ENCODE measurements around the gene INVS. TPM values are rescaled to one million over a fixed set of nuclear protein-coding genes. Genes with fewer than 3 reads are reported as not detected.

Gene INVS
- total and polyA plus RNA-seq, 2 donors (not counting 3 experiments of a cell fraction or from before 2014, with no cell fraction given) = 8.5 to 17.9 TPM

DNA sequence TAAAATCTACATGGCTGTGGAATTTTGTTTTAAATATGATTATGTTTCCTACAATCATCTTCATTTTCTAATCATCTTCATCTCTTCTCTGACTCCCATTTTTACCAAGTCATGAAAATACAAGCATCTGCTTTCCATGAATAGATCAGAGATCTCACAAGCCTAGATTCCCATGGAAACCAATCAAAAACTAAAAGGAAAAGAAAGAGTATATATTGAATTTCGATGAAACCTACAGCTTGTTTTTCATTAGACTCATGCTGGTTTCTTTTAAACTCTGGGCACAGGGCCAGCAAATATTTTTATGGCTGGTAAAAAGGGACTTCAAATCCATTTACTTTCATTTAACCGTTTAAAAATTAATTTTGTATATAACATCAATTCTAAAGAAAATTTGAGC is 51.2 kb downstream of the INVS start:
- H4K20me1 ChIP-seq (replicated peaks; ENCODE audit: control insufficient read depth, extremely low read depth, insufficient read depth, low read length) = no peaks in the 10 kb centered on the region
- H3K27me3 ChIP-seq (ENCODE audit: control insufficient read depth in 2 of 2, insufficient read depth in 2 of 2, low read length in 2 of 2) = no peaks in the 10 kb centered on the region
- POLR2A ChIA-PET = no interaction called here
- TF ChIP-seq, protein P1, sequence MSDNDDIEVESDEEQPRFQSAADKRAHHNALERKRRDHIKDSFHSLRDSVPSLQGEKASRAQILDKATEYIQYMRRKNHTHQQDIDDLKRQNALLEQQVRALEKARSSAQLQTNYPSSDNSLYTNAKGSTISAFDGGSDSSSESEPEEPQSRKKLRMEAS (IDR thresholded peaks at IDR 0.05; ENCODE audit: insufficient read depth, insufficient read length) = no peak
- no peak for TF ChIP-seq FOS (IDR thresholded peaks at IDR 0.05; ENCODE audit: borderline replicate concordance, insufficient read depth, low read length)
- TF ChIP-seq GATA2 (IDR thresholded peaks at IDR 0.05; ENCODE audit: insufficient read depth, insufficient read length, low read depth, low read length) = no peak
- TF ChIP-seq MYC (IDR thresholded peaks at IDR 0.05; ENCODE audit: low read depth, low read length) = no peak
- no peak for TF ChIP-seq POLR2A (IDR thresholded peaks at IDR 0.05; ENCODE audit: low read depth, low read length)
- TF ChIP-seq EZH2 (IDR thresholded peaks at IDR 0.05; ENCODE audit: borderline replicate concordance, low read depth, low read length, severe bottlenecking) = no peak
- TF ChIP-seq, protein P2, sequence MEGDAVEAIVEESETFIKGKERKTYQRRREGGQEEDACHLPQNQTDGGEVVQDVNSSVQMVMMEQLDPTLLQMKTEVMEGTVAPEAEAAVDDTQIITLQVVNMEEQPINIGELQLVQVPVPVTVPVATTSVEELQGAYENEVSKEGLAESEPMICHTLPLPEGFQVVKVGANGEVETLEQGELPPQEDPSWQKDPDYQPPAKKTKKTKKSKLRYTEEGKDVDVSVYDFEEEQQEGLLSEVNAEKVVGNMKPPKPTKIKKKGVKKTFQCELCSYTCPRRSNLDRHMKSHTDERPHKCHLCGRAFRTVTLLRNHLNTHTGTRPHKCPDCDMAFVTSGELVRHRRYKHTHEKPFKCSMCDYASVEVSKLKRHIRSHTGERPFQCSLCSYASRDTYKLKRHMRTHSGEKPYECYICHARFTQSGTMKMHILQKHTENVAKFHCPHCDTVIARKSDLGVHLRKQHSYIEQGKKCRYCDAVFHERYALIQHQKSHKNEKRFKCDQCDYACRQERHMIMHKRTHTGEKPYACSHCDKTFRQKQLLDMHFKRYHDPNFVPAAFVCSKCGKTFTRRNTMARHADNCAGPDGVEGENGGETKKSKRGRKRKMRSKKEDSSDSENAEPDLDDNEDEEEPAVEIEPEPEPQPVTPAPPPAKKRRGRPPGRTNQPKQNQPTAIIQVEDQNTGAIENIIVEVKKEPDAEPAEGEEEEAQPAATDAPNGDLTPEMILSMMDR (IDR thresholded peaks at IDR 0.05; ENCODE audit: extremely low read depth in 1 of 2, insufficient read depth in 1 of 2, low read depth in 1 of 2, low read length in 2 of 2) = no peak
- no peak for TF ChIP-seq JUN (IDR thresholded peaks at IDR 0.05; ENCODE audit: borderline replicate concordance, insufficient read depth, insufficient read length, low read depth)
- no peak for TF ChIP-seq POLR2AphosphoS5 (IDR thresholded peaks at IDR 0.05; ENCODE audit: insufficient read depth, low read depth, low read length)
- no TSS peak for BruUV-seq (replicated peaks)
- peak; percentile 26 for DNase-seq (ENCODE audit: low read depth, low spot score)
- H3K36me3 ChIP-seq (ENCODE audit: control insufficient read depth in 2 of 2, extremely low read depth in 1 of 2, insufficient read depth in 2 of 2, low read length in 2 of 2) = no peaks in the 10 kb centered on the region
- H3K9me1 ChIP-seq (replicated peaks; ENCODE audit: control insufficient read depth, extremely low read depth, insufficient read depth, low read length) = no peaks in the 10 kb centered on the region
- H3K9ac ChIP-seq (replicated peaks; ENCODE audit: extremely low read depth, insufficient read depth, low read length) = no peak overlapping the region
- intact Hi-C loops (cut with micrococcal nuclease) = loop anchor here (5.0 kb wide), 1 partner anchor 47 kb away; no protein-coding TSS in a partner anchor
- FAIRE-seq = peak; percentile 53
- no peak overlapping the region for H3K4me2 ChIP-seq (ENCODE audit: insufficient read depth, low read length)
- peaks cover 5% of the 10 kb centered on the region for H3K4me1 ChIP-seq (ENCODE audit: control insufficient read depth, extremely low read depth, insufficient read depth, low read length)
- dilution Hi-C loops (cut with MboI; ENCODE audit: extremely low pct_ligation_motif_present, low sequenced_read_pairs) = no loop called here
- no peaks in the 10 kb centered on the region for H3K79me2 ChIP-seq (ENCODE audit: control insufficient read depth, insufficient read depth, low read length)
- H3K4me3 ChIP-seq (replicated peaks in 1 of 3; ENCODE audit: insufficient read depth in 1 of 3, low read depth in 1 of 3, low read length in 3 of 3) = no peak overlapping the region
- no peaks in the 10 kb centered on the region for H3K9me3 ChIP-seq (replicated peaks; ENCODE audit: control insufficient read depth, insufficient read depth, low read length)
- no peak overlapping the region for H3K27ac ChIP-seq (ENCODE audit: insufficient read depth, low read depth, low read length)
- no peak overlapping the region for H2AFZ ChIP-seq (ENCODE audit: low read depth, low read length)
- CTCF ChIA-PET = interaction anchor here (0.7 to 1.8 kb wide), 5 partner anchors 18 to 175 kb away, joined by 4 to 5 read pairs (median 4); no protein-coding TSS in a partner anchor
